Neural progenitor cell (in vitro differentiated cells): ENCODE data around the gene FADS2.

ENCODE experiments used
- CTCF ChIP-seq: fragments of 200-600 bp; sonication (generic); IDR thresholded peaks from 2 replicates; pipeline ENCODE4 v1.5.1; 2017; ENCODE audit warnings: antibody characterized with exemption, mild to moderate bottlenecking
- EZH2phosphoT487 ChIP-seq: fragments of 200-600 bp; sonication (generic); IDR thresholded peaks from 2 replicates; pipeline ENCODE4 v1.6.1; 2017; ENCODE audit warnings: antibody characterized with exemption

DNA sequence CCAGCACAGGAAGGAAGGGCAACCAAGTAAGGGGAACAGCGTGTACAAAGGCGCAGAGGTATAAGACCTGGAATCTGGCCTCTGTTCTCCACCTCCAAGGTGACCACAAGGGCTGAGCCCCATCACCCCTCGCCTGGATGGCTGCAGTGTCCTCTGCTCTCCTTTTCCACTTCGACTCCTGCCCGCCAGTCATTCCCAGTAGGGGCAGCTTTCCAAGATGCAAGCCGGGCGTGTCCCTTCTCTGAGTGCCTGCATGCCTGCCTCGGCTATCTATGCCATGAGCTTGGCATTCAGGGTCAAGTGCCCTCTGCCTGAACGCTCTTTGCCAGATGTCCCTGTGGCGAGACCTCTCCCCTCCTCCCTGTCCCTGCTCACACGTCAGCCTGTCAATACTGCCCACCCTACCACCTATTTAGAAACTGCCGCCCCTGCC lies 46.3 kb downstream of the FADS2 start:
- TF ChIP-seq CTCF (no peak), EZH2phosphoT487 (no peak)
